GM10847 (cell line): Measurements from ENCODE around the gene COX7A1.

Experiments
- POLR2A ChIP-seq: IDR thresholded peaks from 2 replicates; pipeline ENCODE4 v1.6.1; 2011; ENCODE audit not compliant: insufficient read length; ENCODE audit errors: extremely low read depth

COX7A1 gene

DNA sequence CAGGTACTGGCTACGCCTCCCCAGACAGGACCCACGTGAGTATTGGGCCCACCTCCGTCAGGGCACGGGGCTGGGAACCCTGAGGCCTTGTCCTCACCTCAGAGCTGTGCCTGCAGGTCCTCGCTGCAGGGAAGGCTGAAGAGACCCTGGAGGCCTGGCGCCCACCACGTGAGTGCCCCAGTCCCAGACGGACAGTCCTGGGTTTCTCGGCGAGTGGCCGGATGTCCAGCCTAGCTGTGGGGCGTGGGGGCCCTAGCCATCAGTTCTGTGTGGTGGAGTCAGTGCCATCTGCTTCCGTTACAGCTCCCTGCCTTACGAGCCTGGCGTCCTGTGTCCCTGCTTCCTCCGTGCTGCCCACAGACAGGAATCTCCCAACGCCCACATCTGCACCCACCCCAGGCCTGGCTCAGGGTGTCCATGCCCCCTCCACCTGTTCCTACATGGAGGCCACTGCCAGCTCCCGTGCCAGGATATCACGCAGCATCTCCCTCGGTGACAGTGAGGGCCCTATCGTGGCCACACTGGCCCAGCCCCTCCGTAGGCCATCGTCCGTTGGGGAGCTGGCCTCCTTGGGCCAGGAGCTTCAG is 49.1 kb downstream of the COX7A1 start:
- TF ChIP-seq POLR2A: no peak

DNA sequence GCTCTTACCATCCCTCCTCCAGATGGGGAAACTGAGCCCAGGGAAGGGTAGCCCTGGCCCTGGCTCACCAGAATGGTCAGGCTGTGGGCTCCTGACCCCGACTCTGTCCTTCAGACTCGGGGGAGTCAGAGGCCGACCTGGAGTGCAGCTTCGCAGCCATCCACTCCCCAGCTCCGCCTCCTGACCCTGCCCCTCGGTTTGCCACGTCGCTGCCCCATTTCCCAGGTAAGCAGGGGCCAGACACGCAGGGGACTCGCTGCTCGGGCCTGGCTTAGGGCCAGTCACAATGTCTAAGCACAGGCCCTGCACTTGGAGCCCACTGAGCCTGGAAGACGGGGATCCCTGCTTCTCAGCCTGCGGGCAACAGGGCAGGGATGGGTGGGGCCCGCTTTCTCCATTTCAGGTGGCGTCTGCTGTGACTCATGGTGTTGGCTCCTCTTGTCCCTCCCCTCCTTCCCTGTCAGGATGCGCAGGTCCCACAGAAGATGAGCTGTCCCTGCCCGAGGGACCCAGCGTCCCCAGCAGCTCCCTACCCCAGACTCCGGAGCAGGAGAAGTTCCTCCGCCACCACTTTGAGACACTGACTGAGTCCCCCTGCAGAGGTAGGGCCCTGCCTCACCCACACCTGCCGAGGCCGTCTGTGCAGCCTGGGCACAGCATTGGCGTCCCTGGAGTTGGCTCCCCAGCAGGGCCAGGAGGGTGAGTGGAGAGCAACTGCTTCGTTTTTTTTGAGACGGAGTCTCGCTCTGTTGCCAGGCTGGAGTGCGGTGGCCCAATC is 50.5 kb downstream of the COX7A1 start:
- TF ChIP-seq POLR2A: no peak
